GM12874 (cell line): ENCODE measurements around the gene TMEM40.

Experiments used
- TF ChIP-seq, protein P1 (sequence below): IDR thresholded peaks from 2 replicates; pipeline ENCODE4 v1.5.1; 2011; ENCODE audit warnings: low read depth, mild to moderate bottlenecking, control low read depth, low read length, moderate library complexity; ENCODE audit not compliant: insufficient read depth

TMEM40 gene

DNA sequence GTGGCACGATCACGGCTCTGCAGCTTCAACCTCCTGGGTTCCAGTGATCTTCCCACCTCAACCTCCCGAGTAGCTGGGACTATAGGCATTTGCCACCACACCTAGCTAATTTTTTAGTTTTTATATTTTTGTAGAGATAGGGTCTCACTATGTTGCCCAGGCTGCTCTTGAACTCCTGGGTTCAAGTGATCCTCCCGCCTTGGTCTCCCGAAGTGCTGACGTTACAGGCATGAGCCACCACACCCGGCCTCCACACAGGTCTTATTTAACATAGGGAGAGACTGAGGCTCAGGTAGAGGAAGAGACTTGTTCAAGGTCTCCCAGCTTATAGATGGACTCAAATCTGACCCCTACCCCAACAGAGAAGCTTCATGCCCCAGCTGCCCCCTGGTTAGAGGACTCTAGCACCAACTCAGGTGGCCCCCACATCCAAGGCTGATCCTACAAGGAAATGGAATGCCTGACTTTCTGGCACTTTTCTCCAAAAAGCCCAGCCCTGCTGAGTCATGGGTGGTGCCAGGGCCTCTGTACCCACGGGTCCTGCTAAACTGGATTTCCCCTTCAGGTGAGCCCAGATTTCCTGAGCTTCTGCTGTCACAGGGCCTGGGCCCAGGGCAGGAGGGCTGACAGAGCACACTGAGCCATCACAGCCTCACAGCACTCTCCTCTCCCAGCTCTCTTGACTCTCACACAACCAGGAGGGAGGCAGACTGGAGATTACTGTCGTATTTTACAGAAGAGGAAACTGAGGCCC, 5.6 kb downstream of the TMEM40 start:
- TF ChIP-seq, protein P1, sequence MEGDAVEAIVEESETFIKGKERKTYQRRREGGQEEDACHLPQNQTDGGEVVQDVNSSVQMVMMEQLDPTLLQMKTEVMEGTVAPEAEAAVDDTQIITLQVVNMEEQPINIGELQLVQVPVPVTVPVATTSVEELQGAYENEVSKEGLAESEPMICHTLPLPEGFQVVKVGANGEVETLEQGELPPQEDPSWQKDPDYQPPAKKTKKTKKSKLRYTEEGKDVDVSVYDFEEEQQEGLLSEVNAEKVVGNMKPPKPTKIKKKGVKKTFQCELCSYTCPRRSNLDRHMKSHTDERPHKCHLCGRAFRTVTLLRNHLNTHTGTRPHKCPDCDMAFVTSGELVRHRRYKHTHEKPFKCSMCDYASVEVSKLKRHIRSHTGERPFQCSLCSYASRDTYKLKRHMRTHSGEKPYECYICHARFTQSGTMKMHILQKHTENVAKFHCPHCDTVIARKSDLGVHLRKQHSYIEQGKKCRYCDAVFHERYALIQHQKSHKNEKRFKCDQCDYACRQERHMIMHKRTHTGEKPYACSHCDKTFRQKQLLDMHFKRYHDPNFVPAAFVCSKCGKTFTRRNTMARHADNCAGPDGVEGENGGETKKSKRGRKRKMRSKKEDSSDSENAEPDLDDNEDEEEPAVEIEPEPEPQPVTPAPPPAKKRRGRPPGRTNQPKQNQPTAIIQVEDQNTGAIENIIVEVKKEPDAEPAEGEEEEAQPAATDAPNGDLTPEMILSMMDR: no peak

DNA sequence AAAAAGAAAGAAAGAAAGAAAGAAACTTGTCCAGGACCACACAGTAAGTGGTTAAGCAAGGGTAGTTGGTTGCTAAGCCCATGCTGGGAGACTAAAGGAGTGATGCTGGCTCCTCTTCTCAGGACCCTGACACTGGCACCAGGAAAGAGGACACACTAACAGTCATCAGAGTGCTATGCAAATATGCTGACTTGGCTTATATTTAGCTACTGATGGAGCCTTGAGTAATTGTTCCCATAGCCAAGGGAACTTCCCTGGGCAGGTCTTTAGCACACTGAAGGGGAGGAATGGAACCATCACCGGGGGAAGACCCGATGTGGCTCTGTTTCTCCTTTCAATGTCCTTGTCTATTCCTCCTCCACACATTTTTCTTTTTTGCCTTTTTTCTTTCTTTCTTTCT, 6.2 kb downstream of the TMEM40 start:
- TF ChIP-seq, protein P1: no peak

DNA sequence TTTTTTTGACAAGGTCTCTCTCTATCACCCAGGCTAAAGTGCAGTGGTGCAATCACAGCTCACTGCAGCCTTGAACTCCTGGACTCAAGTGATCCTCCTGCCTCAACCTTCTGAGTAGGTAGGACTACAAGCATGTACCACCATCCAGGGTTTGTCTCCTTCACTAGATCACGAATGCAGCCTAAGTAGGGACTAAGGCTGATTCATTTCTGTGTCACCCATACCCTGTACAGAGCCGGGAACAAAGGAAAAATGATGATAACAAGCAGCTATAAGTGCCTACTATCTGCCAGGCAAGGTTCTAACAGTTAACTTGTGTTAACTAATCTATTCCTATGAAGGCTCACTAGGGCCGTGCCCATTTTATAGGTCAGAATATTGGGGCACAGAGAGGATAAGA, 7.0 kb downstream of the TMEM40 start:
- TF ChIP-seq, protein P1: no peak

DNA sequence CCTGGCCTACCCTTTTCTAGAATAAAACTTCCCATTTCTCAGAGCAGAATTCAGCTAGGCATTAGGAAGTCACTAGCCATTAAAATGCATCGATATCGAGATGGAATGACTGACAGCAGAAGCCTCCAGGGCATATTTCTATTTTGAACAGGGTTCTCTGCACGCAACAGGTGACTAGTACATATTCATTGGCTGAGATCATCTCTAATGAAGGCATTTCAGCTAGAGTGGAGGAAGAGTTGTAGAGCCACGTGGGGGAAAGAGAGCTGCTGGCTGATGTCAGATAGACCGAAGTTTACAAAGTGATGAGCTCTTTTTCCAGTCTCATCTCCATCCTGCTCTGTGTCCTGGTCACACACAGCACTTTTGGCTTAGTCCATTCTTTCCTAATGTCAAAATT, 7.5 kb downstream of the TMEM40 start:
- TF ChIP-seq, protein P1: no peak

DNA sequence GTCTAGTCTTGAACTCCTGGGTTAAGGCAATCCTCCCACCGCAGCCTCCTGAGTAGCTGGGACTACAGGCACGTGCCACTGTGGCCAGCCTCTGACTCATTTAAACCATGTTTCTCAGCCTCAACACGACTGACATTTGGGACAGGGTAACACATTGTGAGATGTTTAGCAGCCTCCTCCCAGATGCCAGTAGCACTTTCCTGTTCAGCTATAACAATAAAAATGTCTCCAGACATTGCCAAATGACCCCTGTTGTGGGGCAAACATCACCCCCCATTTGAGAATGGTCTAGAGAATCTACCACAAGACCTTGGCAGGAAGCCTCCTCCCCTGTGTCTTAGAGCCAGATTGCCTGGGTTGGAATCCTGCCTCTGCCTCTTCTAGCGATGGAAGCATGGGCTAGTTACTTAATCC, 8.4 kb downstream of the TMEM40 start:
- TF ChIP-seq, protein P1: no peak

DNA sequence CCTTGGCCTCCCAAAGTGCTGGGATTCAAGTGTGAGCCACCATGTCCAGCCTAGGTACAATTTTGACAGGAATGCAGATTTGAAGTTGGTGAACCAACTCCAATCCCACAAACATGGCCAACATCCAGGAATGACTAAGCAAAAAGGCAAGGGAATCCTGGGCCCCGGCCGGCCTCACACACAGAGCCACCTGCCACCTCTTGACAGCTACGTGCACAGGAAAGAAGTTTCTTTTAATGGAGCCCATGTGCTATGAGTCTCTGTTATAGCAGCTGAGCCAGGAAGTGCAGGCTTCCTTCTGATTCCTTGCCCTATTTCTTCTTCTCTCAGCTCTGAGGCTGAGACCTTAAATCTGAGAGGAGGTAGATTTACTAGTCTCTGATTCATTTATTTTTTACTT, 8.8 kb downstream of the TMEM40 start:
- TF ChIP-seq, protein P1: no peak

DNA sequence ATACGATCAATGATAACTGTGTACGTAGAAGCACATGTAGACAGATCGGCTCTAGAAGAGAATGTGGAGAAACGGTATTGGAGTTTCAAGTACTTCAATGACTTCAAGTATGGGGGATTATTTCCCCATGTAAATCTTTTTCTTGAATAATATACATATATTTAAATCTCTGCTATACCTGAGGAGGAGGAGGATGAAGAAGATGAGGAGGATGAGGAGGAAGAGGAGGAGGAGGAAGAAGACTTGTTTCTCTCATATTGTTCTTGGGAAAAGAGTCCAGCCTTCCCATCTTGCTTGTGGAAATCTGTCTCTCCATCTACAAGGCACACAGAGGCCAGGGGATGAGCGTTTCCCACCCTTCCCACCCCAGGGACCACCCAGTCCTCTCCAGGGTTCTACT, 10.6 kb downstream of the TMEM40 start:
- TF ChIP-seq, protein P1: no peak
